LNCAP (cell line): ENCODE results near the gene TSSK2.

Experiments used
- CTCF ChIP-seq: fragments of 450-650 bp; IDR thresholded peaks from 2 replicates; pipeline ENCODE4 v1.5.1; 2017; ENCODE audit warnings: mild to moderate bottlenecking

TSSK2 gene

GRCh38 chr22:19109198-19110063 is 21.7 kb upstream of the TSSK2 start:
- no peak for TF ChIP-seq CTCF

- TF ChIP-seq CTCF: no peak
Measured at GRCh38 chr22:19110064-19110458, 21.0 kb upstream of the TSSK2 start.

GRCh38 chr22:19110646-19111045 is 20.5 kb upstream of the TSSK2 start:
- no peak for TF ChIP-seq CTCF

GRCh38 chr22:19111140-19111539 is 20.0 kb upstream of the TSSK2 start:
- no peak for TF ChIP-seq CTCF

- TF ChIP-seq CTCF: no peak
Measured at GRCh38 chr22:19111584-19111983, 19.5 kb upstream of the TSSK2 start.

GRCh38 chr22:19113429-19113828 is 17.7 kb upstream of the TSSK2 start:
- no peak for TF ChIP-seq CTCF

GRCh38 chr22:19114984-19115552 is 16.0 kb upstream of the TSSK2 start:
- TF ChIP-seq CTCF: no peak
